NCI-H524 treated with DMSO at 0.1 percent for 48 hours (cell line): ENCODE data around the gene RPL15.
A peak's percentile ranks its signal among the peaks of the same experiment; 100 is the strongest.
"Not testable (repeated sequence)": the region's sequence is repeated elsewhere in the genome, so short reads cannot be mapped to it uniquely, and the experiment has no call there.

Experiments
- DNase-seq: peaks from one replicate; lab custom pipeline; 2025; lab: John Stamatoyannopoulos, UW

Gene RPL15

DNA sequence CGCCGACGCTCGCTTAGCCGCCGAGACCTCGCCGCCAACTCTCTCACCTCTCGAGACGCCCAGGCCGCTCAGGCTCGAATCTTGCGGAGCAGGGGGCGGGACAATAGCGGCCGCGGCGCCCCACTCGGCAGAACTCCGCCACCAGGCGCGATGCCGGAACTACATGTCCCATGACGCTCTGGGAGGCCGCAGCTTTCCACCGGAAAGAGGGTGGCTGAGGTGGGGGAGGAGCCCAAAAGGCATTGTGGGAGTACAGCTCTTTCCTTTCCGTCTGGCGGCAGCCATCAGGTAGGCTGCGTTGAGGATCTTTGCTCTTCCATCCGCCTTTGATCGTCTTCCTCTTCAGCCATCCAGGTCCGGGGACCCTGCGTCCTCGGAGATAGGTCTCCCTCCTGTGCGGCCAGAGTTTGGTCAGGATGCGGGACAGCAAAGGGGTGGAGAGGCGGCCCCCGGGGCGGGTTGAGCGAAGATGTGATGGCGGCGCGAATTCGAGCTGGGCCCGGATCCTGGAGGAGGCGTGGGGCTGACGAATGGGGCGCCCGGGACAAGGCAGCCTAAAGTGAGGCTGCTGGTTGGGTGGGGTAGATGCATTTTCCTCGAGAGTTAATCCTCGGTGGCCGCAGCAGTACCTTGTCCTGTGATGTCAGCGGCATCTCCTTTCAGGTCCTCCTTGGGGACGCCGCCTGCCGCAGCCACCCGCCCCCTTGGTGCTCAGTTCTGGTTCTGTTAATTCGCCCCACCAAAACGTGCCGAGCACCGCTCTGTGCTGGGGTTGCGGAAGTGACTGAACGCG is at the start of gene RPL15, which contains the start of gene NKIRAS1:
Gene RPL15 (plus strand): TSS at position 247 of the 793 bp plus-strand sequence. CDS start 728 bp downstream, outside the sequence.
Gene NKIRAS1 (minus strand): TSS at position 105 of the 793 bp plus-strand sequence. CDS start 6,086 bp downstream, outside the sequence.
- DNase-seq, result peak; percentile 65

DNA sequence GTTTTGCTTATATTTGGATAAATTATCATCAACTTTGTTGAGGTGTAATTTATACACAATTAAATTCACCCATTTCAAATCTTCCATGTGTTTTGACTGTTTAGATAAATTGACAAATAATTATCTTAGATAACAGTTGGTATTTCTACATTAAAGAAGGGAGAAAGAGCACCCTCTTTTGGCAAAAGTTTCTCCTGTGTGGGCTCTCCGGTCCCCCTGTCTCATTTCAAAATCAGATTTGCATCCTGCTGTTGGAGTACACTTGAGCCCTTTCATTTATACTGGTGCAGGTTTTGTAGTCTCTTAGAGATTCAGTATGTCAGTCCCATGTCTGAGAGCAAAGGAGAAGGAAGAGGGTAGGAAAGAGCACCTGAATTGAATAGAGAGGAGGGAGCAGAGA is 49.5 kb upstream of the RPL15 start:
- no peak for DNase-seq

DNA sequence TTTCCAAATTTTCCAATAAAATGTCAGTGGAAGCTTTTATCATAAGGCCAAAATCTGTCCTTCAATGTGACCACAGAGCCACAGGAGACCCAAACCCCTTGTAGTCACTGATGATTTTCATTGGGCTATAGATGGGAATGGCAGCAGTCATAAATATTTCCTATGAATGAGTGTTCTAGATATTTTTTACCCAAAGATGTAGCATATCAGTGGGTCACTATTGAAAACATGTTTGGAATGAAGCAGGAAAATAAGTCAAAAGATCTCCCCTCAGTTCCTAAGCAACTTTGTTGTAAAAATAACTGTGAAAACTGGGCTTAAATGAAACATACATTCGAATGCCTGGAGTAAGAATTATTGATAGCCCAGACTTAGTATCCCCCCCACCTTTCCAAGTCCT is 49.1 kb upstream of the RPL15 start:
- DNase-seq, result no peak

DNA sequence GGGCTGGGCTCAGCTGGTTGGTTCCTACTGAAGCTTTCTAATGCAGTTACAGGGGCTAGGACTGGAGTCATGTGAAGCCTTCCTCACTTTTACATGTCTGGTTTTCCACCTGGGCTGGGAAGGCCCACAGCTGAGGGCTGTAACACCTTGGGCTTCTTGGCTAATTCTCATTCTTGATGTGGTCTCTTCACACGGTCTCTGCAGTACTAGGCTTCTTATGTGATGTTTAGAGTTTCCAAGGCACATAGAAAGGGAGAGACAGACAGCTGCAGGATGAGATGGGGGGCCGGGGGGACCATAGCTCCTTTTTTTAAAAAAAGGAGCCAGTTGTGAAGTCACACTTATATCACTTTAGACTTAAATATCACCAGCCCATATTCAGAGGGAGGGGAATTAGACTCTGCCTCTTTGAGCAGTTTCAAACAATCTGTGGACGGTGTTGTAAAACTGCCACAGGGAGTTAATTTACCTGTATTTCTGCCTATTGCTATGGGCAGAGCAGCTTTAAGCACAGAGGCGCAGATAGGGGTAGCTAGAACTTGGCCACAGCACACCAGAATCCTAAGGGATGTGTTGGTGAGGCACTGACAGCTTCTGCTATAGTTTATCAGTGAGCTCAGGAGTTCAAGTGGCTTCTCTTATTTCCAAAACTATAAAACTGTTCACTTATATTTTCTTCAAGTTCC is 46.8 kb upstream of the RPL15 start:
- no peak for DNase-seq

DNA sequence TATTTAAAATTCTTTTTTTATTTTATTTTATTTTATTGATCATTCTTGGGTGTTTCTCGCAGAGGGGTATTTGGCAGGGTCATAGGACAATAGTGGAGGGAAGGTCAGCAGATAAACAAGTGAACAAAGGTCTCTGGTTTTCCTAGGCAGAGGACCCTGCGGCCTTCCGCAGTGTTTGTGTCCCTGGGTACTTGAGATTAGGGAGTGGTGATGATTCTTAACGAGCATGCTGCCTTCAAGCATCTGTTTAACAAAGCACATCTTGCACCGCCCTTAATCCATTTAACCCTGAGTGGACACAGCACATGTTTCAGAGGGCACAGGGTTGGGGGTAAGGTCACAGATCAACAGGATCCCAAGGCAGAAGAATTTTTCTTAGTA is 46.3 kb upstream of the RPL15 start:
- not testable (repeated sequence) for DNase-seq

DNA sequence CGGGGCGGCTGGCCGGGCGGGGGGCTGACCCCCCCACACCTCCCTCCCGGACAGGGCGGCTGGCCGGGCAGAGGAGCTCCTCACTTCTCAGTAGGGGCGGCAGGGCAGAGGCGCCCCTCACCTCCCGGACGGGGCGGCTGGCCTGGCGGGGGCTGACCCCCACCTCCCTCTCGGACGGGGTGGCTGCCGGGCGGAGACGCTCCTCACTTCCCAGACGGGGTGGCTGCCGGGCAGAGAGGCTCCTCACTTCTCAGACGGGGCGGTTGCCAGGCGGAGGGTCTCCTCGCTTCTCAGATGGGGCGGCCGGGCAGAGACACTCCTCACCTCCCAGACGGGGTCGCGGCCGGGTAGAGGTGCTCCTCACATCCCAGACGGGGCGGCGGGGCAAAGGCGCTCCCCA is 45.6 kb upstream of the RPL15 start:
- DNase-seq, result not testable (repeated sequence)

DNA sequence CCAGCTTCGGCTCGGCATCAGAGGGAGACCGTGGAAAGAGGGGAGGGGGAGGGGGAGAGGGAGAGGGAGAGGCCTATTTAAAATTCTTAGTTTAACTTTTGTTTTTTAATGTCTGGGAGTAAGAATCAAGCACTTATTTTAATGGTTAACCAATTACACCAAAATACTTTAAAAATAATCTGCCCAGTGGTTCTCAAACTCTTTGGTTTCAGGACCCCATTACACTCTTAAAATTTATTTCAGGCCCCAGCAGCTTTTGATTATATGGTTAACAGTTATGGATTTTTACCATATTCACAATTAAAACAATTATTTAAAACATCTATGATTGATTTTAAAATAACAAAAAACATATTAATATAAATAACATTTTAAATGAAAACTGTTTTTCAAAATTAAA is 44.6 kb upstream of the RPL15 start:
- no peak for DNase-seq

DNA sequence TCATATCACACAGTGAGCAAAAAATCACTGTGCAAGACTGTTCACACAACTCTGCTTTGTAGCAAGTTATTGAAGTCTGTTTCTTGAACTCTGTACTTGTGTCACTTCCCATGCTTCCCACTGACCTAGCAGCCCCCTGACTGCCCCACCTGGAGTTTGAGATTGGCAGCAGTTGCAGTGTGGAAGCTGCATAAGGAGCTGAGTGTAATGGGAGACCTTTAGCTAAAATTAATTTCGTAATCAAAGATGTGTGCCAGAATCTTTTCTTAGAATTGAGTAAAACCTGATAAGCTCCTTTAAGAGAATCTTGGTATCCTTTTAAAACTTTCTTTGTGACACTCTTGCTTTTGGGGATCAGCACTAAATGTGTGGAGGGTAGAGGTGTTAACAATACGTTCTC is 43.0 kb upstream of the RPL15 start:
- DNase-seq, result no peak

DNA sequence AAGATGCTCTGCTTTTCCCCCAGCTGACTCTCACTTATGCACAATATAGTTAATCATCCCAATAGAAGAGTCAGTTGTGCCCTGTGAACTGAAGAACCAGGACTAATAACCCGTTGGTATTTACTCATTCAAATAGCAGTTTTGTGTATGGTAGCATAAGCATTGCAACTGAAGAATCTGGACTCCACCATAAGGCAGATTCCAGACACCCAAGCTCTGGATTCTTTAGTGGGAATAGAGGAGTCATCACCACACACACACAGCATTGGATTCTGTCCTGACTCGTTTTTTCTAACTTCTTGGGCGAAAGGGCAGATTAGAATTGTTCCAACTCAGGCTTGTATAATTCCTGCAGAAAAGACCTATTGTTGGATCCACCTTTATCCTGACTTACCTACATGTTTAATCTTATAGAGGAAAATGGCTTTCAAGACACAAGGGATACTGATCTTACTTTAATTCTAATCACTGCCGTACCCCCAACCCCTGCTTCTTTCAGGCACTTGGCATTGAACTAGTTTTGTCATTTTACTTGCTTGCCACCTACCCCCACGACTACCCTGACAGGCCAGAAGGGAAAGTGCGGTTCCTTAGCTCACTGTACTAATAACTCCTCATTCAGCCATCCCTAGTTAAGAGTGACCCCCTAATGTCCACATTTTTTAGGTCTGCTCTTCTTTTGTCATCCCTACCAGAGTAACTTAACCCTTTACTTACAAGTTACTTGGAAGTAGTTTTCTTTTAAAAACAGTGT is 42.4 kb upstream of the RPL15 start:
- no peak for DNase-seq

DNA sequence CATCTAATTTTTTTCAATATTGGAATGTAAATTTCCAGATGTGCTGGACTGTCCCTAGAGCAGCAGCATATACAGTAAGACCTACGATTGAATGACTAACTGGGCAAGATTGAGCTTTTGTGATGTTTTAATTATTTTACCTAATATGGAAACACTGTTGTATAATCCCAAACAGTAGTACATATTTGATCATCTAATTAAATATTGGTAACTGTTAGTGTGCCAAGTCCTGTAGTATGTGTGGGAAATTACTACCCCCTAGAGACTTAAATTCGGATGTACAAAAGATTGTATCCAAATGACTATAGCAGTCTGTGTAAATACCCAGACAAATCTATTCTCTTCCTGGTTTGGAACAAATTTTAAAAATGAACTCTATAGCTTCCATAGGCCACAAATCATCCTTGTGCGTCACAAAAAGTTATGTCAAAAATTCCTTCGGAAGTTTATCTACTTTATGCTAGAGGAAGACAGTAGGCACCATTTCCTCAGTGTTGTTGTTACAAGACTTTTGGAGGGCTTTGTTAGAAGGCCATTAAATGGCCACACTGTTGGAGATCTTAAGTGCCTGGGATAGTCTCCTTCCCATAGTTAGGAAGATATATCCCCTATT is 41.7 kb upstream of the RPL15 start:
- no peak for DNase-seq

DNA sequence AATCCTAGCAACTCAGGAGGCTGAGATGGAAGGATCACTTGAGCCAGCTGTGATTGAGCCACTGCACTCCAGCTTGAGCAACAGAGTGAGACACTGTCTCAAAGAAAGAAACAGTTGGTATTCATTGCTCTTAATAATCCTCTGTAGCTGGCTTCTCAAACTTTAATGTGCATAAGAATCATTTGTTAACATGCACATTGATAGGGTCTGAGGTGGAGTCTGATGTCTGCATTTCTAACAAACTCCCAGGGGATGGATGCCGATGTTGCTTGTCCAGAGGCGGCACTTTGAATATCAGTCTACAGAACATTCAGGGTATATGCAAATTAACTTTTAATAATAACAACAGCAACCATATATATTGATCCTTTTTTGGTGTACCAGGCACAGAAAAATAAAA is 40.0 kb upstream of the RPL15 start:
- DNase-seq, result no peak

DNA sequence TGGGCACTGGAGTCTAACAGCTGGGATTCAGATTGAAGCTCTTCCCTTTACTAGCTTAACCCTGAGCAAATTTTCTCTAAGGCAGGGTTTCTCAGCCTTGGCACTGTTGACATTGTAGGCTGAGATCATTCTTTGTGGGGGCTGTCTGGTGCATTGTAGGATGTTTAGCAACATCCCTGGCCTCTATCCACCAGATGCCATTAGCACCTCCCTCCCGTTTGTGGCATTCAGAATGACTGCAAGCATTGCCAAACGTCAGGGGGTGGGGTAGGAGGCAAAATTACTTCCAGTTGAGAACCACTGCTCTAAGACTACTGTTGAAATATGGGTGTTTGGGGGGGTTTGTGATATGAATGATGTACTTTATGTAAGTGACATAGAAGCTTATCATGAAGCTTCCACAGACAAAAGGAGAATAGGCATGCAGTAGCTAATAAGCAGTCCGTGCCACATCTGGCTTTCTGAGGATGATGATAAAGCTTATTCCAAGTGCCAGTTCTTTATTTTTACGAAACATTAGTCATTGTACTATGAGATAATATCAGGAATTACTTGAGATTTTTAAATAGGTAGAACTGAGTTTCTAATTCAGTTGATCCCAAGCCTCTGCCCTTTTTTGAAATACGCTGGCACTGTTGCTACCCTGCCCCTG is 39.5 kb upstream of the RPL15 start:
- no peak for DNase-seq

DNA sequence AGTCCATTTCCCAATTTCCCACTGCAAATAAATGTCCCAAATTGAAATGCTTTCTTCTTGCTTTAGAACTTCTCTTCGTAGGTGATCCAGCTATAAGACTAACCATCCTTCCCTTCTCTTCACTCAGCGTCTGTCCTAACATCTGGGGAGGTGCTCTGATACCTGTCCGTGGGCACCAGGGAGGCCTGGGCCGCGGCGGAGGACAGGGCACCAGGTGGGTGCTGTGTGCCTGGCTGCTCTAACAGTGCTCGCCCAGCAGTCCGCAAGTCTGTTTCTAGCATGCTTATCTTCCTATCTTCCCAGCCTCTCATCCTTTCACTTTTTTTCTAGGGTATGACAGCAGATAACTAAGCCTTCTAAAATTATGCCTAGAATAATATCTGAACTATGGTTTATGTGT is 37.4 kb upstream of the RPL15 start:
- DNase-seq, result no peak

DNA sequence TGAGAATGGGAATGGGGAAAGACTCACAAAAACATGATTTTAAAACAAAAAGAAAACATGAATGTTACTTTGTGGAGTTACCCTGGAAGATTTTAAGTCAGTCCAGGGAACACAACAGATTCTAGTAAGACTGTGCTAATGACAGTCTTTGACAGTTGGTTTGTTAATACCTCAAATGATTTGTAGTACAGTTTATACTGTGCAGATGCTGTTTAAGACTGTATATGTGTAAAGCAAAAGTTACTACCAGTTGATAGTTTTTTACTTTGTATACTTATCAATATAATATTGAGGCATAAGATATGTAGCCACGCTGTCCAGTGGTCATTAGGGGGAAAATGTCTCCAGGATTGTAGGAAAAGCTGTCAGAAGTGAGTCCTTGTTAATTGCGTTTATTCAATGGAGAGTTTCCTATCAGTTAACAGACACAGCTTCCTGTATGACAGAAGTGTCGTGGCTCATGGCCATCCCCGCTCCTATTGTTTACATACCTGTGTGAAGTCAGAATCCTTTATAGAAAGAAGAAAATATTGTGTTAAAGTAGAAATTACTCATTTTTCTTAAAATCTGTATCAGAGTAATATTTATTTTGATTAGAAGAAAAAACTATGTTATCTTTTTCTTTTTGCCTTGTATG is 36.1 kb upstream of the RPL15 start:
- no peak for DNase-seq

DNA sequence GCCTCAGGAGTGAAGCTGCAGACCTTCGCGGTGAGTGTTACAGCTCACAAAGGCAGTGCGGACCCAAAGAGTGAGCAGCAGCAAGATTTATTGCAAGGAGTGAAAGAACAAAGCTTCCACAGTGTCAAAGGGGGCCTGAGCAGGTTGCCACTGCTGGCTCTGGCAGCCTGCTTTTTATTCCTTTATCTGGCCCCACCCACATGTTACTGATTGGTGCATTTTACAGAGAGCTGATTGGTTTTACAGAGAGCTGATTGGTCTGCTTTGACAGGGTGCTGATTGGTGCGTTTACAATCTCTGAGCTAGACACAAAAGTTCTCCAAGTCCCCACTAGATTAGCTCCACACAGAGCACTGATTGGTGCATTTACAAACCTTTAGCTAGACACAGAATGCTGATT is 34.9 kb upstream of the RPL15 start:
- not testable (repeated sequence) for DNase-seq

DNA sequence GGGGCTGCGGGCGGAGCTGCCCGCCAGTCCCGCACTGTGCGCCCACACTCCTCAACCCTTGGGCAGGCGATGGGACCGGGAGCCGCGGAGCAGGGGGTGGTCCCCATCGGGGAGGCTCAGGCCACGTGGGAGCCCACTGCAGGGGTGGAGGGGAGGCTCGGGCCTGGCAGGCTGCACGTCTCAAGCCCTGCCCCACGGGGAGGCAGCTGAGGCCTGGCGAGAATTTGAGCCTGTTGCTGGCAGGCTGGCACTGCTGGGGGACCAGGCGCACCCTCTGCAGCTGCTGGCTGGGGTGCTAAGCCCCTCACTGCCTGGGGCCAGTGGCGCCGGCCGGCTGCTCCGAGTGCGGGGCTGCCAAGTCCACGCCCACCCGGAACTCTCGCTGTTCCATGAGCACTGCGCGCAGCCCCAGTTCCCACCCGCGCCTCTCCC is 34.4 kb upstream of the RPL15 start:
- no peak for DNase-seq

DNA sequence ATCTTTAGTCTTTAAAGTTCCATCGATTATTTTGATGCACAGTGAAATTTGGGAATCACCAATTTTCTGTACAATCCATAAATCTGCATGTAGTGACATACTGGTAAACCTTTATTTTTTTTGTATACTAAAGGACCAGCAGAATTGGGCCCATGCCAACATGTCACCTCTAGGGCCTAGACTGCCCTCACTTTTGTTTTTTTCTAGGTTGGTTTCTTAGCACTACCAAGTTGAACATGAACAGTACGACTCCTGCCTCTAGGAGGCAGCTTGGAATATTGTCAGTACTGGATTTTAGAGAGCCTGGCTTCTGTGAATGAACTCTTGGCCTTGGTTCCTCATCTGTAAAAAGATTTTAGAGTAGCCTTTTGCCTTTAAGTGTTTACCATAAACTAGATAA is 32.5 kb upstream of the RPL15 start:
- no peak for DNase-seq

DNA sequence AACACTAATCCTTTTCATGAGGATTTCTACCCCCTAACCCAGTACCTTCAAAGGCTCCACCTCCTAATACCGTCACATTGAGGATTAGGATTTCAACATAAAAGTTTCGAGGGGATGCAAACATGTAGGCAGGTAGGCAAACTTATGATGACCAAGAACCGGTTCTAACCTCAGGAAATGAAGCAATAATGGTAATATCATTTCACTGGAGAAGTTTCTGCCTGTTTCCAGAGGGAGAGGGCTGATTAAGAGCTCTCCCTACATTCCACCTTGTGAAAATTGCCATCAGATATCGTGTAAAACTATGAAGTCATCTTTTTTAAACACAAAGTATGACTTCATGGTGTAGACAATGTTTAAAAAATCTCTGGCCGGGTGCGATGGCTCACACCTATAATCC is 31.7 kb upstream of the RPL15 start:
- DNase-seq, result no peak

DNA sequence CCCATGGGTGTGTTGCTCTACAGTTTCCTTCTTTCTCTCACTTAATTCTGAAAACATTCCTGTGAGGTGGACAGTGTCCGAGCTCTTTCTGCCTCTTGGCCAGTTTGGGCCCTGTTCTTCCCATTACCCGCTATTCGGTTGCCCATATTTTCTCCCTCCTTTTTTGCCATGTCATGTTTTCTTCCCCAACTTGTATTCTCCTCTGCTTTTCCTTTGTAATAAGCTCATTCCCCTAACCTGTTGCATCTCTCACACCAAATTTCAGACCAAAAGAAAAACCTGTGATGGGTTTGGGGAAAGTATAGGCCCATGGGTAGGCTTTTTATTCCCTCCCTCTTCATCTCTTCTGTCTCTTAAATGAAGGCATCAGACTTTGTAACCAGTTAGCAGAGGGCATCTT is 30.6 kb upstream of the RPL15 start:
- DNase-seq, result no peak

DNA sequence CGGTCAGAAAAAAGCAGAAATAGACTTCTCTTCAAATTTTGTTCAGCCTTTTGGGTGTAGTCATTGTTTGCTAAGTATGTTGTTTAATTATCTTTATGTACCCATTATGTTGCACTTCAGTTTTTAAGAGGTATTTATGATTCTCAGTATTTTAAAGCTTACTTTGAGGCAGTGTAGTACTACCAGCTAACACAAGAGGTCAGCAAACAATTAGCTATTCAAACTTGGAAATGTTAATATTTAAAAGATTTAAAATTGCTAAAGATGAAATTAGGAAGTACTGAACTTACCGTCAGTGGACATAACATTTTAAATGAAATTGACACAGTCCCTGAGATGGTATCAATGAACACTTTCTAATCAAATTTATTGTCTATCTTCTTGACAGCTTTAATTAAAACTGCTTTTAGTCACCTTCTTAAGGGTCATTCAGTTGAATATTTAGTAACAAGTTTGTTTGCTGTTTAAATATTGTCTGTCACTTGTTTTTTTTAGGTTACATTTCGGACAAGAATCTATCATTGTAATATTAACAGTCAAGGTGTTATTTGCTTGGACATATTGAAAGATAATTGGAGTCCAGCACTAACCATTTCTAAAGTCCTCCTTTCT is 28.2 kb upstream of the RPL15 start:
- DNase-seq, result no peak

DNA sequence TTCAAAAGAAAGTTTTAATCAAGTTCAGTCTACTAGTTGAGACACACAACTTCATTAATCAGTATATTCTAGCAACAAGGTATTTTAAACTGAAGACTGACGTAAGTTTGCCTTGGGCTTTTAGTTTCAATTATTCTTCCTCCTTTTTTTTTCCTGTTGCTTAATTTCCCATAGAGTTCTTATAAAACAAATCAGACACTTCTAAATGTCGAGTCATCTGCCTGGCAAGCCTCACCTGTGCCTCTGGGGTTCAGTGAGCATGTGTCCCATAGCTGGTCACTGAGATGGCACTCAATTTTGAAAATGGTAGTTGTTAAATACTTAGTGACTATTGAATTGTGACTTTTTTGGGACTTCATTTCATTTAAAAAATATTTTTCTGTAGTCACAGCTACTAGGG is 27.5 kb upstream of the RPL15 start:
- DNase-seq, result no peak
